A549 (cell line): ENCODE measurements around the gene LDLRAD4.

Source experiments
- BHLHE40 ChIP-seq: IDR thresholded peaks from 2 replicates; pipeline ENCODE4 v1.6.1; 2012; ENCODE audit warnings: low read depth, low read length, inconsistent platforms
- CBX8 ChIP-seq: fragments of 200-600 bp; sonication (generic); IDR thresholded peaks from 2 replicates; pipeline ENCODE4 v1.6.1; 2016
- EP300 ChIP-seq, 2 experiments: fragments of >200 bp; sonication (Bioruptor Twin); formaldehyde crosslinking; IDR thresholded peaks; 2 replicates in 1 of 2; 3 replicates in 1 of 2; pipeline ENCODE4 v1.6.1; 2016 to 2017

GRCh38 chr18:13260197-13260934 is 41.8 kb downstream of the LDLRAD4 start:
- no peak for TF ChIP-seq EP300 (IDR thresholded peaks at IDR 0.05)
- TF ChIP-seq BHLHE40: no peak
- TF ChIP-seq CBX8: no peak
